Activated CD8-positive, alpha-beta memory T cell treated with anti-CD3 and anti-CD28 coated beads for 36 hours (primary cell): ENCODE data around the gene CNTN5. TPM values are rescaled to one million over a fixed set of nuclear protein-coding genes. Genes with fewer than 3 reads are reported as not detected.

Experiments
- CTCF ChIA-PET: fragments of 350-600 bp; sonication (Branson Sonifier 250); formaldehyde crosslinking; loops from one replicate; lab custom pipeline; 2021; ENCODE audit warnings: antibody characterized with exemption; lab: Charles Lee
- POLR2A ChIA-PET: fragments of 350-600 bp; sonication (Branson Sonifier 250); formaldehyde crosslinking; loops from one replicate; lab custom pipeline; 2021; ENCODE audit warnings: antibody characterized with exemption; lab: Charles Lee
- total RNA-seq, 2 experiments: library from RNA; stranded (reverse); gene quantifications; one replicate each; pipeline ENCODE4 v1.2.3, GENCODE V29; 2021

CNTN5 gene
- total RNA-seq, 2 experiments from 2014 or later: not detected

GRCh38 chr11:99452075-99452474, 431.3 kb downstream of the CNTN5 start:
- ChIA-PET CTCF (no interaction called here), POLR2A (no interaction called here)

- CTCF ChIA-PET: no interaction called here
- POLR2A ChIA-PET: no interaction called here
Measured at GRCh38 chr11:99461913-99462312, 441.2 kb downstream of the CNTN5 start.

GRCh38 chr11:99464985-99465384, 444.2 kb downstream of the CNTN5 start:
- CTCF ChIA-PET: no interaction called here

DNA sequence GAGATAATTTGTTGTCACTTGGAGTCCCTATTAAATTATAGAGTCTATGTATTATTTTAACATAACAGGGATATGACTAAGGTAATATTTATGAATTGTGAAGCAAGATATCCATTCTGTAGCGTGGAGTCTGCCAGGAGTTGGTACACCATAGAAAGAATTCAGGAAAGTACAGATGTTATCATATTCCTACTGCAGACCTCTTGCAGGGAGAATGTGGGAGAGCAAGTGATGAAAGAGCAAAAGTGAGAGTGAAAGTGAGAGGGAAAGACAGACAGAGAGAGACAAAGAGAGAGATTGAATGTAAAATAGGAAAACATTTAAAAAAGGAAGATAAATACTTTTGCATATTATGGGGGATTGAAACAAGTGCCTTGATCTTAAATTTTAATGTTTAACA, 468.8 kb downstream of the CNTN5 start:
- ChIA-PET CTCF (no interaction called here), POLR2A (no interaction called here)

More at GRCh38 chr11:99464985-99465384, 444.2 kb downstream of the CNTN5 start:
- POLR2A ChIA-PET: no interaction called here

DNA sequence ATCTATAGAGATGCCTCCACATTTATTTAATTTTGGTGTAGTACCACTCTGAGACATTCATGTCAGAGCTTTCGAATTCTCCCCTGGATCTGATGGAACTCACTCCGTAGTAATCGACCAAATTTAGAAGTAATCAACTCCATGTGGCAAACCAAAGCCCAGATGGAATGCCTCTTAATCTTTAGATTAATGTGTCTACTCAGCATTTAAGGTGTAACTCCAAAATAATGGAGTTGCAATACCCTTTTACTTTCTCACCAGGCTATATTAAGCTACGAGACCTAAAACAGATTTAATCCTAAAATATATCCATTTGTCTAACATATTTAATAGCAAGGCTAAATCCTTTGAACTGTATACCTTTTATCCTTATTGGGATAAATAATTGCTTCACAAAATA, 473.3 kb downstream of the CNTN5 start:
- ChIA-PET POLR2A (no interaction called here), CTCF (no interaction called here)

DNA sequence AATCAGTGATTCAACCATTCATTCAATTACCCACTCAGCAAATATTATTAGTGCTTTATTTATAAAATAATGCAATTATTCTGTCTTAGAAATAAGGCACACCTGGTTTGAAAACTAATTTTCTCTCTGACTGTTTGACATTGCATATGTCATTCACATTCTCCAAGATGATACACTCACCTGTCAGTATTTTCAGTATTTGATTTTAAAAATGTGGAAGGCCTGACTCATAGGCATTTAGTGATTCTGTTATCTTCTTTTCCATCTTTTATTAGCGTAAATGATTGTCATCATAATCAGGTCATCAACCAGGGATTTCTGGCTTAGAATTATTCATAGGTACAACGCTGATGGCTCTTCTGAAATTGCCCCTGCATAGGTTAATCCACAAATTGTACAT, 480.9 kb downstream of the CNTN5 start:
- POLR2A ChIA-PET: no interaction called here
- CTCF ChIA-PET: no interaction called here

DNA sequence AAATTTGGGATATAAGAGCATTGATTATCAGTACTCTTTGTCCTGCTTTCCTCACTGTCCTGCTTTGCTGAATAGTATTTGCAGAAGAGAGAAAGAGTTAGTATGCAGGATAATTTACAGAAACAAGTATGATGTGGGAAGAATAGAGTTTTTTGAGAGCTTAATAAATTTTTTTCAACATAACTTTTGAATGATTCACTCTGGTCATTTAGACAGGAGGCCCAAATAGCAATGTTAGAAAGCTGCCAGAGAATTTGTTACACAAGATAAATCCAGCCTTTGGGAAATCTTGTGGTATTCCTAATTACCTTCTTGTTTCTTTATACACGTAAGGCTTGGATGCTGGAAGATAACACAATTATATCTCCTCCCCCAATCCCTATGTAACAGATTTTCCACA, 484.6 kb downstream of the CNTN5 start:
- ChIA-PET CTCF (no interaction called here), POLR2A (no interaction called here)

- CTCF ChIA-PET: no interaction called here
- POLR2A ChIA-PET: no interaction called here
Measured at GRCh38 chr11:99505831-99506230, 485.1 kb downstream of the CNTN5 start.

- POLR2A ChIA-PET: no interaction called here
- CTCF ChIA-PET: no interaction called here
Measured at GRCh38 chr11:99509863-99510262, 489.1 kb downstream of the CNTN5 start.

GRCh38 chr11:99513368-99513767, 492.6 kb downstream of the CNTN5 start:
- ChIA-PET POLR2A (no interaction called here), CTCF (no interaction called here)

- POLR2A ChIA-PET: no interaction called here
- CTCF ChIA-PET: no interaction called here
Measured at GRCh38 chr11:99519095-99519494, 498.3 kb downstream of the CNTN5 start.

DNA sequence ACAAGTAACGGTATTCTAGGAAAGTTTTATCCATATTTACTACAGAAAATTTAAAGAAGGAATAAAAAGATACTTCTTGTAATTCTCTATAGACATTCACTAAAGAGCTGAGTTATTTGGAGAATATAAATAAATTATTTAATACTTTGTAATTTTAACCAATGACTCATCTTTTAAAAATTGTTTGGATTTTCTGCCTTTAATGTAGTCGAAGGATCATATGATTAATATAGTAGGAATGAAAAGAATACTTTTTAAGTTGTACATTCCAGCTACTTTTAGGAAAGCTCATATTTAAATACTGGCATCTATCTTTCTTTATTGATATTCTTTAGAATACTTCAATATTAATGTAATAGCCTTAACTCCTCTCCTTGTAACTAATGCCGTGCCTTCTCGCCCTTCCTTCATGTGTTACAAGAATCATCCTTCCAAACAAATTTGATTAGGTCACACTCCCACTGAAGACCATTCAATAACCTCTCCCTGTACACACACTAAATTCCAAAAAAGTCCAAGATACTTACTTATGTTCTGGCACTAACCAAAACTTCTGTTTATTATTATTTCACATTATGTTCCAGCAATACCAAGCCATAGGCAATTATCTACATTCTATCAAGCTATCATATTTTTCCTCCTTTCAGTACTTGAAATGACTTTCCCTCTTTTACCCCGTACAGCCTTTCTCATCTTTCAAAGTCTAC, 501.9 kb downstream of the CNTN5 start:
- ChIA-PET CTCF (no interaction called here), POLR2A (no interaction called here)

DNA sequence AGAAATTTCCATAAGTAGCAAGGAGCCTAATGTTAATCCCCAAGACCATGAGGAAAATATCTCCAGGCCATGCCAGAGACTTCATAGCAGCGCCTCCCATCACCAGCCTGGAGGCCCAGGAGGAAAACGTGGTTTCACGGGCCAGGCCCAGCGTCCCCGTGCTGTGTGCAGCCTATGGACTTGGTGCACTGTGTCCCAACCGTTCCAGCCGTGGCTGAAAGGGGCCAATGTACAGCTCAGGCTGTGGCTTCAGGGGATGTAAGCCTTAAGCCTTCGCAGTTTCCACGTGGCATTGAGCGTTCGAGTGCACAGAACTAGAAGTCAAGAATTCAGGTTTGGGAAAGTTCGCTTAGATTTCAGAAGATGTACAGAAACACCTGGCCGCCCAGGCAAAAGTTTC, 510.7 kb downstream of the CNTN5 start:
- ChIA-PET POLR2A (no interaction called here), CTCF (no interaction called here)

DNA sequence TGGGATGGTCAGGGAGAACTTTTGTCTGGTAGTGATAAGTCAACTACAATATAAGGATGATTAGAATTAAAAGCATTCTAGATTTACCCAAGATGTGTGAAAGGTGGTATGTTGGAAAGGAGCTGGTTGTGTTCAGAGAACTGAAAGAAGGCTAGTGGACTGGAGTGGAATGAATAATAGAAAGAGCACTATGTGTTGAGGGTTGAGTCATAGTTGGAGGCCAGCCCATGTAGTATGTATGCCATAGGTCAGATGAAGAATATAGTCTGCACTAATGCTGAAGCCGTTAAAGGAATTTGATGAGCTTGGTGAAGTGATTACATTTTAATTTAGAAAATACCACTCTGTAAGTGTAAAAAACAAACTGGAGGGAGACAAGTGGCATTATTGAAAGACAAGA, 514.1 kb downstream of the CNTN5 start:
- ChIA-PET CTCF (no interaction called here), POLR2A (no interaction called here)

DNA sequence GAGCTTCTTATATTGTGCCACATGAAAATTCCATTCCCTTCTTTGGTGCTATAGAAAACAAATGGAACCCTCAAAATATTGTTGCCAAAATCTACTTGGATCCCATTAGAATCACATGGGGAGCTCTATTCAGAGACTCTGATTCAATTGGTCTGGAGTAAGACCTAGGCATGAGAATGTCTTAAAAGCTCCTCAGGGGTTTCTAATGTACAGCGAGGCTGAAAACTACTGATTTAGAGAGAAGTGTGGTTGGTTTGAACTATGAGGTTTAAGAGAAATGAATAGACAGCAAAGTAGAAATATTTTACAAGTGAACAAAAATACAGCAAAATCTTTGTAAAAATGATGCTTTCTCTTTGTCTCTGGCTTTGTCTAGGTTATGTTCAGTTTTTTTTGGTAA, 514.7 kb downstream of the CNTN5 start:
- POLR2A ChIA-PET: no interaction called here
- CTCF ChIA-PET: no interaction called here

GRCh38 chr11:99535819-99536218, 515.1 kb downstream of the CNTN5 start:
- POLR2A ChIA-PET: no interaction called here
- CTCF ChIA-PET: no interaction called here

DNA sequence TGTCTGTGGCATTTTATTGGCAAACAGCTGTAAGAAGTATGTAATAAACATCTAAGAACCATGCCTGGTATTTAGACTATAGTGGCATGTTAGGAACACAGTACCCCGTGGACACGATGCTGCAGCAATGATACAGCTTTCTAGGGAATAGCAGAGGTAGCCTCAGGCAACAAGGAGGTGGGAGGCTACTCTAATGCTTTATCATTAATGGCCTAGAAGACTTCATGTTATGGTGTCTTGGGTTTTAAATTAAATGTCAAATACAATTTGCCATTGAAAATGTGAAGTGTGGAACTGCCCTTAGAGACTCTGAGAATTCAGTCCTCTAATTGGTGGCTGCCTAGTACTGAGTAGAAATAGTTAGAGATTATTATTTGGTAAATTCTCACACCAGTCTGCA, 516.9 kb downstream of the CNTN5 start:
- CTCF ChIA-PET: no interaction called here
- POLR2A ChIA-PET: no interaction called here

DNA sequence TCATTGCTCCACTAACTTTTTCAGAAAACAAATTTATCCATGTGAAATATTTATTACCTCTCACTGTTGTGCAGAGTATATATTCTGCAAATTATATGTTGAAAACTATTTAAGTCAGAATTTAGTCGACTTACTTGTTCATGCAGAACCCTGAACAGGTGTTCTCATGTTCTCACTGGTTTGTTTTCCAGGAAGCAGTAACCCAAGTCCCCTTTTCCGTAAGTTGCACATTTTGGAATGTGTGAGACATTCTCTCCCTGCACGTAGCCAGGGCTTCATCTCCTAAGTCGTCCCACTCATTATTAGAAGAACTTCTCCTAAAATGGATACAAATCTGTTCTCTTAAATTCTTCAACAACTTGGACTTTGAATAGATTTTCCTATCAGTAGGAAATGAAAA, 524.9 kb downstream of the CNTN5 start:
- CTCF ChIA-PET: no interaction called here
- POLR2A ChIA-PET: no interaction called here

GRCh38 chr11:99548264-99548663, 527.5 kb downstream of the CNTN5 start:
- POLR2A ChIA-PET: no interaction called here
- CTCF ChIA-PET: no interaction called here

DNA sequence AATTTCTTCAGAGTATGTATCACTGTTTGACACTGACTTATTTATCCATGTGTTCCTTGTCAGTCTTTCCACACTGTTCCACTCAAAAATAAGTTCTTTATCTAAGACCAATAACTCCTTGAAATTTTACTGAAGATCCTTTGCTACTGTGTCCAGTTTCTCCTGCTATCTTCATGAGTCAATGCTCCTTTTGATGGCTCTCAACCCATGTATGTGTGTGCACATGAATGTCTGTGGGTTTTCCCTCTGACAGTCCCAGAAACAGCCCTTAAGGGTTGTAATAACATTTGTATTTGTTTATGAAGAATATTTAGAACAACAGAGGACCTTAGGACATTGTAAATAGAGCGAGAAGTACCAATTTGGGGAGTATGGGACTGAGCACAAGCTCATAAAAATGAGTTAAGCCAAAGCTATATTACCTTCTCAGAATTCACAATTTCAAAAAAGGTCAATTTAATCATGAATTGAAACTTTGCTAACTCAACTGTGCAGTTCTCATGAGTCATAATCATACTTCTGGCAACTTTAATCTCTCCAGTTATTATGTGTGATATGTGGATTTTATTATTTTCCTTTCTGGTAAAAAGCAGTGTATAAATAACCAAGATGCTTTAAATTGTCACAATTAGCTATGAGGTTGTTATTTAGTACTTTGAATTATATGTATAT, 533.6 kb downstream of the CNTN5 start:
- ChIA-PET CTCF (no interaction called here), POLR2A (no interaction called here)

- ChIA-PET POLR2A (no interaction called here), CTCF (no interaction called here)
Measured at GRCh38 chr11:99555486-99555885, 534.7 kb downstream of the CNTN5 start.
